Neutrophil (primary cell): ENCODE data around the gene LACC1.

Source experiments
- H3K27ac ChIP-seq: fragments of 200-600 bp; sonication (generic); 2 replicates; pipeline ENCODE4 v1.5.1; 2016; ENCODE audit warnings: mild to moderate bottlenecking, moderate library complexity
- H3K27me3 ChIP-seq: fragments of 200-600 bp; sonication (generic); 2 replicates; pipeline ENCODE4 v1.6.0; 2016; ENCODE audit warnings: mild to moderate bottlenecking
- H3K36me3 ChIP-seq: fragments of 200-600 bp; sonication (generic); 2 replicates; pipeline ENCODE4 v1.5.1; 2017
- H3K4me1 ChIP-seq, 2 experiments: fragments of 200-600 bp in 1 of 2; sonication (generic) in 1 of 2; 1 replicate in 1 of 2; 2 replicates in 1 of 2; pipeline versions ENCODE4 v1.5.1 to v1.6.1; 2013 to 2016; ENCODE audit warnings: low read depth in 1 of 2, low read length in 1 of 2, mild to moderate bottlenecking in 1 of 2, moderate library complexity in 1 of 2; ENCODE audit not compliant: control insufficient read depth in 1 of 2, insufficient read depth in 1 of 2
- H3K4me3 ChIP-seq, 2 experiments: fragments of 200-600 bp in 1 of 2; sonication (generic) in 1 of 2; 1 replicate in 1 of 2; 2 replicates in 1 of 2; pipeline ENCODE4 v1.5.1; 2013 to 2016; ENCODE audit warnings: low read depth in 1 of 2, low read length in 1 of 2, mild to moderate bottlenecking in 1 of 2, moderate library complexity in 1 of 2
- H3K9me3 ChIP-seq: fragments of 200-600 bp; sonication (generic); 2 replicates; pipeline ENCODE4 v1.5.1; 2016
- CTCF ChIP-seq: fragments of 200-600 bp; sonication (generic); IDR thresholded peaks from 2 replicates; pipeline ENCODE4 v1.5.1; 2016; ENCODE audit warnings: antibody characterized with exemption

The LACC1 gene

GRCh38 chr13:43864921-43865320 is 14.8 kb upstream of the LACC1 start:
- no peaks in the 10 kb centered on the region for H3K4me1 ChIP-seq
- H3K9me3 ChIP-seq = no peaks in the 10 kb centered on the region
- no peak overlapping the region for H3K4me3 ChIP-seq
- no peaks in the 10 kb centered on the region for H3K36me3 ChIP-seq
- no peak overlapping the region for H3K27ac ChIP-seq
- no peak for TF ChIP-seq CTCF
- no peaks in the 10 kb centered on the region for H3K27me3 ChIP-seq

GRCh38 chr13:43865892-43866291 is 13.8 kb upstream of the LACC1 start:
- no peaks in the 10 kb centered on the region for H3K27me3 ChIP-seq
- no peaks in the 10 kb centered on the region for H3K9me3 ChIP-seq
- H3K36me3 ChIP-seq = no peaks in the 10 kb centered on the region
- H3K4me1 ChIP-seq = no peaks in the 10 kb centered on the region
- no peak overlapping the region for H3K27ac ChIP-seq
- no peak for TF ChIP-seq CTCF
- no peak overlapping the region for H3K4me3 ChIP-seq

GRCh38 chr13:43872181-43872580 is 7.5 kb upstream of the LACC1 start:
- no peak for TF ChIP-seq CTCF
- Histone ChIP-seq H3K27ac (no peak overlapping the region), H3K4me3 (no peak overlapping the region), H3K4me1 (no peaks in the 10 kb centered on the region), H3K9me3 (no peaks in the 10 kb centered on the region), H3K27me3 (no peaks in the 10 kb centered on the region), H3K36me3 (no peaks in the 10 kb centered on the region)

- no peaks in the 10 kb centered on the region for H3K9me3 ChIP-seq
- peaks cover 4 to 7% of the 10 kb centered on the region in 2 experiments for H3K4me1 ChIP-seq
- H3K36me3 ChIP-seq = no peaks in the 10 kb centered on the region
Measured at GRCh38 chr13:43874504-43875092, 5.1 kb upstream of the LACC1 start.

GRCh38 chr13:43876366-43876765 is 3.3 kb upstream of the LACC1 start:
- TF ChIP-seq CTCF = no peak
- Histone ChIP-seq H3K4me3 (no peak overlapping the region), H3K4me1 (peaks cover 4 to 14% of the 10 kb centered on the region in 2 experiments), H3K27ac (no peak overlapping the region), H3K9me3 (no peaks in the 10 kb centered on the region), H3K36me3 (no peaks in the 10 kb centered on the region), H3K27me3 (no peaks in the 10 kb centered on the region)

More at GRCh38 chr13:43874504-43875092, 5.1 kb upstream of the LACC1 start:
- H3K4me3 ChIP-seq = no peak overlapping the region
- H3K27ac ChIP-seq = no peak overlapping the region
- H3K27me3 ChIP-seq = no peaks in the 10 kb centered on the region
- TF ChIP-seq CTCF = peak; percentile 26
